A673 (cell line): ENCODE data around the gene LURAP1L. TPM values are rescaled to one million over a fixed set of nuclear protein-coding genes. Genes with fewer than 3 reads are reported as not detected.

Experiments
- BruUV-seq: library from RNA; stranded (reverse); fragments of 400-500 nt; replicated peaks from 2 replicates; lab custom pipeline; 2021; lab: Mats Ljungman, UMichigan
- CTCF ChIA-PET: fragments of 300-600 bp; sonication (Branson Sonifier 250); formaldehyde crosslinking; loops from one replicate; lab custom pipeline; 2022; ENCODE audit warnings: antibody characterized with exemption; lab: Charles Lee
- POLR2A ChIA-PET: fragments of 300-600 bp; sonication (Branson Sonifier 250); formaldehyde crosslinking; loops from one replicate; lab custom pipeline; 2022; ENCODE audit warnings: antibody characterized with exemption; ENCODE audit not compliant: low non-redundant PET; lab: Charles Lee
- DNase-seq: peaks from one replicate; pipeline ENCODE4 v3.0.0-alpha.2; 2015; ENCODE audit warnings: low spot score
- H3K27ac ChIP-seq: fragments of 200-600 bp; sonication (generic); 2 replicates; pipeline ENCODE4 v1.5.1; 2016; ENCODE audit warnings: mixed run types, low read depth, mild to moderate bottlenecking, mixed read lengths, antibody characterized with exemption, low read length; ENCODE audit not compliant: poor library complexity, severe bottlenecking
- H3K27me3 ChIP-seq: fragments of 200-600 bp; sonication (generic); replicated peaks from 2 replicates; pipeline ENCODE4 v1.6.1; 2017; ENCODE audit warnings: mixed run types, low read depth, mild to moderate bottlenecking, mixed read lengths, antibody characterized with exemption, low read length; ENCODE audit not compliant: insufficient read depth, poor library complexity
- H3K36me3 ChIP-seq: fragments of 200-600 bp; sonication (generic); 2 replicates; pipeline ENCODE4 v1.6.1; 2016; ENCODE audit warnings: mixed run types, mild to moderate bottlenecking, mixed read lengths, antibody characterized with exemption, low read length; ENCODE audit not compliant: insufficient read depth, poor library complexity, severe bottlenecking
- H3K4me1 ChIP-seq: fragments of 200-600 bp; sonication (generic); 2 replicates; pipeline ENCODE4 v1.6.1; 2017; ENCODE audit warnings: mixed run types, mild to moderate bottlenecking, mixed read lengths, antibody characterized with exemption, low read length; ENCODE audit not compliant: insufficient read depth, poor library complexity, severe bottlenecking
- H3K4me3 ChIP-seq: fragments of 200-600 bp; sonication (generic); 2 replicates; pipeline ENCODE4 v1.5.1; 2016; ENCODE audit warnings: low read depth, mixed run types, mild to moderate bottlenecking, mixed read lengths, low read length; ENCODE audit not compliant: poor library complexity, severe bottlenecking
- H3K9me3 ChIP-seq: fragments of 200-600 bp; sonication (generic); 2 replicates; pipeline ENCODE4 v1.6.1; 2016; ENCODE audit warnings: mixed run types, low read depth, mild to moderate bottlenecking, mixed read lengths, antibody characterized with exemption, low read length; ENCODE audit not compliant: poor library complexity, severe bottlenecking
- CTCF ChIP-seq: fragments of 300-800, 200-600 bp; sonication (generic); conservative IDR thresholded peaks from 2 replicates; pipeline ENCODE4 v1.5.1; 2017; ENCODE audit warnings: low read depth, mild to moderate bottlenecking, antibody characterized with exemption, low read length, moderate library complexity, mixed read lengths
- EZH2 ChIP-seq: fragments of 200-600 bp; sonication (generic); IDR thresholded peaks from 2 replicates; pipeline ENCODE4 v1.6.1; 2017; ENCODE audit warnings: borderline replicate concordance, low read depth, mild to moderate bottlenecking, mixed read lengths, antibody characterized with exemption, low read length; ENCODE audit not compliant: poor library complexity, severe bottlenecking
- intact Hi-C: fragments of 100-400 bp; cut with micrococcal nuclease; formaldehyde crosslinking; loops from one replicate; pipeline ENCODE4 v1.10.0; 2022; ENCODE audit not compliant: unreplicated experiment
- total RNA-seq: library from RNA; stranded (reverse); gene quantifications from 2 replicates; pipeline ENCODE4 v1.2.3, GENCODE V29; 2021

LURAP1L gene
- total RNA-seq, 1 experiment from 2014 or later = 0.60 TPM

GRCh38 chr9:12813960-12814876 lies 39.4 kb downstream of the LURAP1L start:
- POLR2A ChIA-PET = interaction anchor here (0.8 kb wide), 1 partner anchor 43 kb away, joined by 3 read pairs; no protein-coding TSS in a partner anchor
- TF ChIP-seq CTCF (0 out of 2 replicates have a peak, but pooled peaks have one; percentile 27), EZH2 (no peak)
- H3K27ac ChIP-seq = peak overlapping the region; percentile 89

GRCh38 chr9:12814877-12815237 lies 40.0 kb downstream of the LURAP1L start:
- Histone ChIP-seq H3K4me1 (peaks cover 34% of the 10 kb centered on the region), H3K27me3 (no peaks in the 10 kb centered on the region), H3K36me3 (no peaks in the 10 kb centered on the region), H3K4me3 (no peak overlapping the region), H3K27ac (peak overlapping the region; percentile 89), H3K9me3 (no peaks in the 10 kb centered on the region)
- TF ChIP-seq EZH2 (no peak), CTCF (no peak)
- intact Hi-C loops = loop anchor here (5.0 kb wide), 1 partner anchor 93 kb away; no protein-coding TSS in a partner anchor
- ChIA-PET POLR2A (interaction anchor here (0.8 kb wide), 1 partner anchor 43 kb away, joined by 3 read pairs; no protein-coding TSS in a partner anchor), CTCF (no interaction called here)
- no peak for DNase-seq
- BruUV-seq = TSS peak; percentile 98

More at GRCh38 chr9:12813960-12814876, 39.4 kb downstream of the LURAP1L start:
- intact Hi-C loops = no loop called here
- Histone ChIP-seq H3K4me1 (peaks cover 34% of the 10 kb centered on the region), H3K36me3 (no peaks in the 10 kb centered on the region), H3K27me3 (no peaks in the 10 kb centered on the region), H3K9me3 (no peaks in the 10 kb centered on the region), H3K4me3 (peak overlapping the region; percentile 18)
- CTCF ChIA-PET = no interaction called here
- peak; percentile 89 for DNase-seq
- no TSS peak for BruUV-seq

GRCh38 chr9:12815888-12816287 lies 41.1 kb downstream of the LURAP1L start:
- no peak for TF ChIP-seq EZH2
- no peak for TF ChIP-seq CTCF
- Histone ChIP-seq H3K4me3 (no peak overlapping the region), H3K27me3 (no peaks in the 10 kb centered on the region), H3K27ac (no peak overlapping the region), H3K4me1 (peaks cover 34% of the 10 kb centered on the region), H3K36me3 (no peaks in the 10 kb centered on the region), H3K9me3 (no peaks in the 10 kb centered on the region)
- ChIA-PET POLR2A (no interaction called here), CTCF (no interaction called here)
- BruUV-seq = no TSS peak
- no peak for DNase-seq
- intact Hi-C loops = loop anchor here (5.0 kb wide), 1 partner anchor 94 kb away; no protein-coding TSS in a partner anchor
